WTC11 (cell line): ENCODE measurements around the gene MAP3K7. TPM values are rescaled to one million over a fixed set of nuclear protein-coding genes. Genes with fewer than 3 reads are reported as not detected.

Source experiments
- ATAC-seq: fragments of 200-7000 bp; cut with Tn5 transposase; 2 replicates; pipeline ENCODE4 v1.10.0; 2021; ENCODE audit warnings: mild to moderate bottlenecking, moderate library complexity
- CTCF ChIA-PET: fragments of 300-600 bp; sonication (Branson Sonifier 250); formaldehyde crosslinking; loops from one replicate; lab custom pipeline; 2021; ENCODE audit warnings: antibody characterized with exemption; lab: Charles Lee
- POLR2A ChIA-PET: fragments of 350-600 bp; sonication (Branson Sonifier 250); formaldehyde crosslinking; loops from one replicate; lab custom pipeline; 2021; ENCODE audit warnings: antibody characterized with exemption; lab: Charles Lee
- DNase-seq: peaks from one replicate; pipeline ENCODE4 v3.0.0; 2021; ENCODE audit warnings: low spot score
- H3K27ac Mint-ChIP-seq: 2 replicates; pipeline ENCODE4 v1.8.0; 2021; ENCODE audit warnings: mixed read lengths
- H3K27me3 Mint-ChIP-seq: 2 replicates; pipeline ENCODE4 v1.8.0; 2021; ENCODE audit warnings: low read depth, mild to moderate bottlenecking, moderate library complexity, mixed read lengths
- H3K36me3 Mint-ChIP-seq: 2 replicates; pipeline ENCODE4 v1.8.0; 2021; ENCODE audit warnings: mixed read lengths
- H3K4me1 Mint-ChIP-seq: 2 replicates; pipeline ENCODE4 v1.8.0; 2022; ENCODE audit warnings: mixed read lengths
- H3K4me3 Mint-ChIP-seq: 2 replicates; pipeline ENCODE4 v1.8.0; 2021; ENCODE audit warnings: mild to moderate bottlenecking, moderate library complexity, mixed read lengths
- H3K9me3 Mint-ChIP-seq: 2 replicates; pipeline ENCODE4 v1.8.0; 2021; ENCODE audit warnings: mixed read lengths
- EMX1 ChIP-seq: fragments of 250-450 bp; sonication (Bioruptor Pico); IDR thresholded peaks from 2 replicates; pipeline ENCODE4 v1.8.0; 2021; ENCODE audit warnings: mild to moderate bottlenecking
- FOXK1 ChIP-seq: sonication (generic); formaldehyde crosslinking; IDR thresholded peaks from 2 replicates; pipeline ENCODE4 v1.8.0; 2022; ENCODE audit warnings: mild to moderate bottlenecking, moderate library complexity, missing genetic modification reagents
- GABPB1 ChIP-seq: sonication (generic); formaldehyde crosslinking; IDR thresholded peaks from 2 replicates; pipeline ENCODE4 v1.8.1; 2023; ENCODE audit warnings: mild to moderate bottlenecking, missing genetic modification reagents
- HMGA2 ChIP-seq: fragments of 250-450 bp; sonication (Bioruptor Pico); IDR thresholded peaks from 2 replicates; pipeline ENCODE4 v1.4.0; 2021; ENCODE audit warnings: mild to moderate bottlenecking, moderate library complexity
- IRF2 ChIP-seq: sonication (generic); formaldehyde crosslinking; IDR thresholded peaks from 2 replicates; pipeline ENCODE4 v1.8.0; 2022; ENCODE audit warnings: low read depth, missing genetic modification reagents, borderline replicate concordance
- JUN ChIP-seq: sonication (generic); formaldehyde crosslinking; IDR thresholded peaks from 2 replicates; pipeline ENCODE4 v1.8.0; 2023; ENCODE audit warnings: mild to moderate bottlenecking, missing genetic modification reagents
- KAT7 ChIP-seq: sonication (generic); formaldehyde crosslinking; IDR thresholded peaks from 2 replicates; pipeline ENCODE4 v1.8.1; 2023; ENCODE audit warnings: missing genetic modification reagents, mild to moderate bottlenecking, borderline replicate concordance
- NFE2L1 ChIP-seq: sonication (generic); formaldehyde crosslinking; IDR thresholded peaks from 2 replicates; pipeline ENCODE4 v1.8.1; 2023; ENCODE audit warnings: missing genetic modification reagents
- NR2C2 ChIP-seq: sonication (generic); formaldehyde crosslinking; IDR thresholded peaks from 2 replicates; pipeline ENCODE4 v1.8.0; 2022; ENCODE audit warnings: mild to moderate bottlenecking, missing genetic modification reagents
- PREB ChIP-seq: sonication (generic); formaldehyde crosslinking; IDR thresholded peaks from 2 replicates; pipeline ENCODE4 v1.8.1; 2022; ENCODE audit warnings: mild to moderate bottlenecking, missing genetic modification reagents, moderate library complexity, borderline replicate concordance
- SMAD4 ChIP-seq: sonication (generic); formaldehyde crosslinking; IDR thresholded peaks from 2 replicates; pipeline ENCODE4 v1.8.0; 2022; ENCODE audit warnings: mild to moderate bottlenecking, missing genetic modification reagents
- SOX15 ChIP-seq: fragments of 250-450 bp; sonication (Bioruptor Pico); IDR thresholded peaks from 2 replicates; pipeline ENCODE4 v1.9.0; 2021; ENCODE audit warnings: mild to moderate bottlenecking
- SP1 ChIP-seq: sonication (generic); formaldehyde crosslinking; conservative IDR thresholded peaks from 2 replicates; pipeline ENCODE4 v1.8.1; 2022; ENCODE audit warnings: missing genetic modification reagents
- TEAD4 ChIP-seq: sonication (generic); formaldehyde crosslinking; IDR thresholded peaks from 2 replicates; pipeline ENCODE4 v1.8.0; 2022; ENCODE audit warnings: mild to moderate bottlenecking, missing genetic modification reagents
- ZMAT4 ChIP-seq: fragments of 250-450 bp; sonication (Bioruptor Pico); IDR thresholded peaks from 2 replicates; pipeline ENCODE4 v1.9.0; 2021; ENCODE audit warnings: mild to moderate bottlenecking
- ZNF138 ChIP-seq: sonication (generic); formaldehyde crosslinking; conservative IDR thresholded peaks from 2 replicates; pipeline ENCODE4 v1.8.1; 2022; ENCODE audit warnings: mild to moderate bottlenecking, moderate library complexity, missing genetic modification reagents
- ZNF219 ChIP-seq: sonication (generic); formaldehyde crosslinking; IDR thresholded peaks from 2 replicates; pipeline ENCODE4 v1.8.0; 2023; ENCODE audit warnings: missing genetic modification reagents, mild to moderate bottlenecking, borderline replicate concordance
- ZNF232 ChIP-seq: sonication (generic); formaldehyde crosslinking; IDR thresholded peaks from 2 replicates; pipeline ENCODE4 v1.8.0; 2022; ENCODE audit warnings: mild to moderate bottlenecking, missing genetic modification reagents
- ZNF317 ChIP-seq: sonication (generic); formaldehyde crosslinking; IDR thresholded peaks from 2 replicates; pipeline ENCODE4 v1.8.1; 2023; ENCODE audit warnings: low read depth, mild to moderate bottlenecking, moderate library complexity, missing genetic modification reagents, borderline replicate concordance
- ZNF416 ChIP-seq: fragments of 250-450 bp; sonication (Bioruptor Pico); IDR thresholded peaks from 2 replicates; pipeline ENCODE4 v1.9.0; 2021; ENCODE audit warnings: mild to moderate bottlenecking, inconsistent platforms
- ZNF512 ChIP-seq: sonication (generic); formaldehyde crosslinking; IDR thresholded peaks from 2 replicates; pipeline ENCODE4 v1.8.1; 2022; ENCODE audit warnings: missing genetic modification reagents, borderline replicate concordance
- total RNA-seq: library from RNA; stranded (reverse); gene quantifications from 3 replicates; pipeline ENCODE4 v1.2.3, GENCODE V29; 2021
- TF ChIP-seq, protein P1 (sequence below): sonication (generic); formaldehyde crosslinking; IDR thresholded peaks from 2 replicates; pipeline ENCODE4 v1.8.1; 2023; ENCODE audit warnings: mild to moderate bottlenecking, missing genetic modification reagents, borderline replicate concordance
- TF ChIP-seq, protein P2 (sequence below): sonication (generic); formaldehyde crosslinking; IDR thresholded peaks from 2 replicates; pipeline ENCODE4 v1.8.0; 2023; ENCODE audit warnings: missing genetic modification reagents, mild to moderate bottlenecking, borderline replicate concordance
- TF ChIP-seq, protein P3 (sequence below): sonication (generic); formaldehyde crosslinking; IDR thresholded peaks from 2 replicates; pipeline ENCODE4 v1.8.1; 2022; ENCODE audit warnings: low read depth, missing genetic modification reagents, borderline replicate concordance
- TF ChIP-seq, protein P4 (sequence below): sonication (generic); formaldehyde crosslinking; IDR thresholded peaks from 2 replicates; pipeline ENCODE4 v1.8.0; 2022; ENCODE audit warnings: mild to moderate bottlenecking, missing genetic modification reagents

Gene MAP3K7
- total RNA-seq, 1 experiment from 2014 or later: 36.7 TPM

- TF ChIP-seq, protein P1, sequence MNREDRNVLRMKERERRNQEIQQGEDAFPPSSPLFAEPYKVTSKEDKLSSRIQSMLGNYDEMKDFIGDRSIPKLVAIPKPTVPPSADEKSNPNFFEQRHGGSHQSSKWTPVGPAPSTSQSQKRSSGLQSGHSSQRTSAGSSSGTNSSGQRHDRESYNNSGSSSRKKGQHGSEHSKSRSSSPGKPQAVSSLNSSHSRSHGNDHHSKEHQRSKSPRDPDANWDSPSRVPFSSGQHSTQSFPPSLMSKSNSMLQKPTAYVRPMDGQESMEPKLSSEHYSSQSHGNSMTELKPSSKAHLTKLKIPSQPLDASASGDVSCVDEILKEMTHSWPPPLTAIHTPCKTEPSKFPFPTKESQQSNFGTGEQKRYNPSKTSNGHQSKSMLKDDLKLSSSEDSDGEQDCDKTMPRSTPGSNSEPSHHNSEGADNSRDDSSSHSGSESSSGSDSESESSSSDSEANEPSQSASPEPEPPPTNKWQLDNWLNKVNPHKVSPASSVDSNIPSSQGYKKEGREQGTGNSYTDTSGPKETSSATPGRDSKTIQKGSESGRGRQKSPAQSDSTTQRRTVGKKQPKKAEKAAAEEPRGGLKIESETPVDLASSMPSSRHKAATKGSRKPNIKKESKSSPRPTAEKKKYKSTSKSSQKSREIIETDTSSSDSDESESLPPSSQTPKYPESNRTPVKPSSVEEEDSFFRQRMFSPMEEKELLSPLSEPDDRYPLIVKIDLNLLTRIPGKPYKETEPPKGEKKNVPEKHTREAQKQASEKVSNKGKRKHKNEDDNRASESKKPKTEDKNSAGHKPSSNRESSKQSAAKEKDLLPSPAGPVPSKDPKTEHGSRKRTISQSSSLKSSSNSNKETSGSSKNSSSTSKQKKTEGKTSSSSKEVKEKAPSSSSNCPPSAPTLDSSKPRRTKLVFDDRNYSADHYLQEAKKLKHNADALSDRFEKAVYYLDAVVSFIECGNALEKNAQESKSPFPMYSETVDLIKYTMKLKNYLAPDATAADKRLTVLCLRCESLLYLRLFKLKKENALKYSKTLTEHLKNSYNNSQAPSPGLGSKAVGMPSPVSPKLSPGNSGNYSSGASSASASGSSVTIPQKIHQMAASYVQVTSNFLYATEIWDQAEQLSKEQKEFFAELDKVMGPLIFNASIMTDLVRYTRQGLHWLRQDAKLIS: no peak
- TF ChIP-seq, protein P2, sequence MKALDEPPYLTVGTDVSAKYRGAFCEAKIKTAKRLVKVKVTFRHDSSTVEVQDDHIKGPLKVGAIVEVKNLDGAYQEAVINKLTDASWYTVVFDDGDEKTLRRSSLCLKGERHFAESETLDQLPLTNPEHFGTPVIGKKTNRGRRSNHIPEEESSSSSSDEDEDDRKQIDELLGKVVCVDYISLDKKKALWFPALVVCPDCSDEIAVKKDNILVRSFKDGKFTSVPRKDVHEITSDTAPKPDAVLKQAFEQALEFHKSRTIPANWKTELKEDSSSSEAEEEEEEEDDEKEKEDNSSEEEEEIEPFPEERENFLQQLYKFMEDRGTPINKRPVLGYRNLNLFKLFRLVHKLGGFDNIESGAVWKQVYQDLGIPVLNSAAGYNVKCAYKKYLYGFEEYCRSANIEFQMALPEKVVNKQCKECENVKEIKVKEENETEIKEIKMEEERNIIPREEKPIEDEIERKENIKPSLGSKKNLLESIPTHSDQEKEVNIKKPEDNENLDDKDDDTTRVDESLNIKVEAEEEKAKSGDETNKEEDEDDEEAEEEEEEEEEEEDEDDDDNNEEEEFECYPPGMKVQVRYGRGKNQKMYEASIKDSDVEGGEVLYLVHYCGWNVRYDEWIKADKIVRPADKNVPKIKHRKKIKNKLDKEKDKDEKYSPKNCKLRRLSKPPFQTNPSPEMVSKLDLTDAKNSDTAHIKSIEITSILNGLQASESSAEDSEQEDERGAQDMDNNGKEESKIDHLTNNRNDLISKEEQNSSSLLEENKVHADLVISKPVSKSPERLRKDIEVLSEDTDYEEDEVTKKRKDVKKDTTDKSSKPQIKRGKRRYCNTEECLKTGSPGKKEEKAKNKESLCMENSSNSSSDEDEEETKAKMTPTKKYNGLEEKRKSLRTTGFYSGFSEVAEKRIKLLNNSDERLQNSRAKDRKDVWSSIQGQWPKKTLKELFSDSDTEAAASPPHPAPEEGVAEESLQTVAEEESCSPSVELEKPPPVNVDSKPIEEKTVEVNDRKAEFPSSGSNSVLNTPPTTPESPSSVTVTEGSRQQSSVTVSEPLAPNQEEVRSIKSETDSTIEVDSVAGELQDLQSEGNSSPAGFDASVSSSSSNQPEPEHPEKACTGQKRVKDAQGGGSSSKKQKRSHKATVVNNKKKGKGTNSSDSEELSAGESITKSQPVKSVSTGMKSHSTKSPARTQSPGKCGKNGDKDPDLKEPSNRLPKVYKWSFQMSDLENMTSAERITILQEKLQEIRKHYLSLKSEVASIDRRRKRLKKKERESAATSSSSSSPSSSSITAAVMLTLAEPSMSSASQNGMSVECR (CRISPR knock-in tag): no peak
- no peak for TF ChIP-seq EMX1
- no peak for TF ChIP-seq ZNF138
- no peak for TF ChIP-seq SMAD4 (CRISPR knock-in tag)
Observed at GRCh38 chr6:90492798-90493197, 94.1 kb downstream of the MAP3K7 start (continued).

DNA sequence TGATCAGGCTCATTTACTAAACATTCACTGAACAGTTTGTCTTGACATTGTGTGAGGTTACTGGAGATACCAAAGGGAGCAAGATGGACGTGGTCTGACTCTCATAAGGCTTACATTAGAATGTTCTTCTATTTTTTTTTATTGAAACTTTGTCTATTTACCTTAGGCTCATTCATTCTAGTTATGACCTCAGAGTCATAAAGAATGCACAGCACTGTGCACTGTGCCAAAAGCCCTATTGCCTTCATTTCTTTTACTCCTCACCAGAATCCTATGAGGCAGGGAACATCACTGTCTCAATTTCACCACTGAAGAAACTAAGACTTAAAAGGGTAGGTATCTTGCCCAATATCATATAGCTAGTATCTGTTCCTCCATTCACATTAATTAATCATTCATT, 94.5 kb downstream of the MAP3K7 start:
- DNase-seq: no peak
- ChIA-PET POLR2A (no interaction called here), CTCF (interaction anchor here (1.0 to 3.8 kb wide), 4 partner anchors 13 to 552 kb away, joined by 3 to 30 read pairs (median 3); no protein-coding TSS in a partner anchor)
- no peak overlapping the region for H3K4me3 Mint-ChIP-seq
- no peak overlapping the region for H3K27ac Mint-ChIP-seq
- H3K27me3 Mint-ChIP-seq: no peaks in the 10 kb centered on the region
- peaks cover 58% of the 10 kb centered on the region for H3K4me1 Mint-ChIP-seq
- TF ChIP-seq SOX15 (CRISPR knock-in tag) (no peak), IRF2 (CRISPR knock-in tag) (no peak), ZMAT4 (CRISPR knock-in tag) (no peak), KAT7 (CRISPR knock-in tag) (no peak), PREB (CRISPR knock-in tag) (no peak), NFE2L1 (CRISPR knock-in tag) (no peak), GABPB1 (CRISPR knock-in tag) (no peak), HMGA2 (no peak), NR2C2 (no peak), FOXK1 (CRISPR knock-in tag) (no peak), JUN (CRISPR knock-in tag) (no peak), SP1 (no peak), ZNF416 (CRISPR knock-in tag) (no peak), ZNF317 (no peak), TEAD4 (no peak), ZNF219 (no peak), ZNF232 (CRISPR knock-in tag) (no peak), ZNF512 (CRISPR knock-in tag) (no peak)
- TF ChIP-seq, protein P3, sequence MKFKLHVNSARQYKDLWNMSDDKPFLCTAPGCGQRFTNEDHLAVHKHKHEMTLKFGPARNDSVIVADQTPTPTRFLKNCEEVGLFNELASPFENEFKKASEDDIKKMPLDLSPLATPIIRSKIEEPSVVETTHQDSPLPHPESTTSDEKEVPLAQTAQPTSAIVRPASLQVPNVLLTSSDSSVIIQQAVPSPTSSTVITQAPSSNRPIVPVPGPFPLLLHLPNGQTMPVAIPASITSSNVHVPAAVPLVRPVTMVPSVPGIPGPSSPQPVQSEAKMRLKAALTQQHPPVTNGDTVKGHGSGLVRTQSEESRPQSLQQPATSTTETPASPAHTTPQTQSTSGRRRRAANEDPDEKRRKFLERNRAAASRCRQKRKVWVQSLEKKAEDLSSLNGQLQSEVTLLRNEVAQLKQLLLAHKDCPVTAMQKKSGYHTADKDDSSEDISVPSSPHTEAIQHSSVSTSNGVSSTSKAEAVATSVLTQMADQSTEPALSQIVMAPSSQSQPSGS: no peak
- TF ChIP-seq, protein P4, sequence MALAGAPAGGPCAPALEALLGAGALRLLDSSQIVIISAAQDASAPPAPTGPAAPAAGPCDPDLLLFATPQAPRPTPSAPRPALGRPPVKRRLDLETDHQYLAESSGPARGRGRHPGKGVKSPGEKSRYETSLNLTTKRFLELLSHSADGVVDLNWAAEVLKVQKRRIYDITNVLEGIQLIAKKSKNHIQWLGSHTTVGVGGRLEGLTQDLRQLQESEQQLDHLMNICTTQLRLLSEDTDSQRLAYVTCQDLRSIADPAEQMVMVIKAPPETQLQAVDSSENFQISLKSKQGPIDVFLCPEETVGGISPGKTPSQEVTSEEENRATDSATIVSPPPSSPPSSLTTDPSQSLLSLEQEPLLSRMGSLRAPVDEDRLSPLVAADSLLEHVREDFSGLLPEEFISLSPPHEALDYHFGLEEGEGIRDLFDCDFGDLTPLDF (CRISPR knock-in tag): no peak
- TF ChIP-seq, all 79 proteins: peak for 0
- no peak for ATAC-seq
- peaks cover 4% of the 10 kb centered on the region; the same call in 1 of the 2 replicates for H3K36me3 Mint-ChIP-seq
- H3K9me3 Mint-ChIP-seq: peaks cover 6% of the 10 kb centered on the region
